Kidney capillary endothelial cell (primary cell): ENCODE data around the gene DRC1.
A peak's percentile ranks its signal among the peaks of the same experiment; 100 is the strongest.

ENCODE experiments used
- DNase-seq: peaks from one replicate; pipeline ENCODE4 v3.0.0-alpha.2; 2018; ENCODE audit warnings: low spot score

Gene DRC1

GRCh38 chr2:26477911-26478253, 76.2 kb downstream of the DRC1 start, which contains the start of gene OTOF:
TSS of gene OTOF (minus strand) at chr2:26478124.
- DNase-seq = no peak

- DNase-seq = no peak
These were observed 76.6 kb downstream of the DRC1 start for GRCh38 chr2:26478366-26478765.

GRCh38 chr2:26479131-26479788, 77.5 kb downstream of the DRC1 start:
- DNase-seq = no peak

GRCh38 chr2:26479789-26480565, 78.3 kb downstream of the DRC1 start:
- DNase-seq = no peak

GRCh38 chr2:26480566-26481423, 79.1 kb downstream of the DRC1 start:
- no peak for DNase-seq

- DNase-seq = no peak
These were observed 80.0 kb downstream of the DRC1 start for GRCh38 chr2:26481706-26482105.

GRCh38 chr2:26482211-26483026, 80.7 kb downstream of the DRC1 start:
- no peak for DNase-seq

GRCh38 chr2:26483027-26483326, 81.3 kb downstream of the DRC1 start:
- no peak for DNase-seq

- DNase-seq = no peak
These were observed 81.8 kb downstream of the DRC1 start for GRCh38 chr2:26483516-26483915.

GRCh38 chr2:26483957-26484565, 82.3 kb downstream of the DRC1 start:
- DNase-seq = no peak

GRCh38 chr2:26484579-26484978, 82.9 kb downstream of the DRC1 start:
- DNase-seq = no peak

GRCh38 chr2:26485099-26485498, 83.4 kb downstream of the DRC1 start:
- no peak for DNase-seq

- DNase-seq = no peak
These were observed 84.2 kb downstream of the DRC1 start for GRCh38 chr2:26485725-26486418.

GRCh38 chr2:26486789-26487188, 85.1 kb downstream of the DRC1 start:
- no peak for DNase-seq

GRCh38 chr2:26487192-26487591, 85.5 kb downstream of the DRC1 start:
- no peak for DNase-seq

GRCh38 chr2:26488463-26489212, 86.9 kb downstream of the DRC1 start:
- no peak for DNase-seq

- no peak for DNase-seq
These were observed 87.6 kb downstream of the DRC1 start for GRCh38 chr2:26489213-26489850.

- peak; percentile 45 for DNase-seq
These were observed 89.9 kb downstream of the DRC1 start for GRCh38 chr2:26491563-26492167.

GRCh38 chr2:26492749-26493515, 91.2 kb downstream of the DRC1 start:
- no peak for DNase-seq
